HepG2 (cell line): Measurements from ENCODE around the gene EXO1.
"Not testable (repeated sequence)": the region's sequence is repeated elsewhere in the genome, so short reads cannot be mapped to it uniquely, and the experiment has no call there.

Experiments
- AKAP8 ChIP-seq: sonication (generic); formaldehyde crosslinking; IDR thresholded peaks from 2 replicates; pipeline ENCODE4 v1.5.1; 2020; ENCODE audit warnings: mild to moderate bottlenecking, missing genetic modification reagents
- ERF ChIP-seq: IDR thresholded peaks from 2 replicates; pipeline ENCODE4 v1.6.1; 2018; ENCODE audit warnings: missing biosample characterization, missing genetic modification reagents
- EZH2 ChIP-seq: conservative IDR thresholded peaks from 2 replicates; pipeline ENCODE4 v1.6.1; 2012; ENCODE audit warnings: mild to moderate bottlenecking, low read depth, low read length, moderate library complexity
- POLR2A ChIP-seq, 2 experiments: IDR thresholded peaks; 2 replicates each; pipeline ENCODE4 v1.6.1; 2011; ENCODE audit warnings: low read depth in 2 of 2, low read length in 2 of 2, mild to moderate bottlenecking in 1 of 2, moderate library complexity in 1 of 2; ENCODE audit not compliant: insufficient read depth in 1 of 2
- PRDM10 ChIP-seq: sonication (generic); formaldehyde crosslinking; IDR thresholded peaks from 2 replicates; pipeline ENCODE4 v1.4.0; 2020; ENCODE audit warnings: low read depth, missing genetic modification reagents
- RAD21 ChIP-seq: fragments of 450-650 bp; formaldehyde crosslinking; IDR thresholded peaks from 2 replicates; pipeline ENCODE4 v1.5.0; 2020; ENCODE audit warnings: mild to moderate bottlenecking
- SP2 ChIP-seq: sonication (generic); formaldehyde crosslinking; IDR thresholded peaks from 2 replicates; pipeline ENCODE4 v1.5.1; 2020; ENCODE audit warnings: mild to moderate bottlenecking, missing genetic modification reagents
- TCF7 ChIP-seq: sonication (generic); IDR thresholded peaks from 2 replicates; pipeline ENCODE4 v1.6.1; 2016; ENCODE audit warnings: antibody characterized with exemption, low read depth
- USF2 ChIP-seq, 2 experiments: sonication (generic) in 1 of 2; formaldehyde crosslinking in 1 of 2; IDR thresholded peaks; 2 replicates each; pipeline versions ENCODE4 v1.5.1 to v1.6.1; 2011 to 2020; ENCODE audit warnings: borderline replicate concordance in 1 of 2, low read depth in 1 of 2, low read length in 1 of 2, mild to moderate bottlenecking in 1 of 2, missing genetic modification reagents in 1 of 2, moderate library complexity in 1 of 2
- ZFAT ChIP-seq: sonication (generic); formaldehyde crosslinking; conservative IDR thresholded peaks from 2 replicates; pipeline ENCODE4 v1.8.1; 2023; ENCODE audit warnings: missing genetic modification reagents, inconsistent platforms
- ZNF577 ChIP-seq: sonication (generic); formaldehyde crosslinking; IDR thresholded peaks from 2 replicates; pipeline ENCODE4 v1.4.0; 2020; ENCODE audit warnings: mild to moderate bottlenecking, low read depth, missing genetic modification reagents, borderline replicate concordance
- ZNF766 ChIP-seq: sonication (generic); formaldehyde crosslinking; IDR thresholded peaks from 2 replicates; pipeline ENCODE4 v1.5.0; 2020; ENCODE audit warnings: missing genetic modification reagents, borderline replicate concordance
- TF ChIP-seq, protein P1 (sequence below): sonication (generic); formaldehyde crosslinking; IDR thresholded peaks from 2 replicates; pipeline ENCODE4 v1.5.0; 2020; ENCODE audit warnings: mild to moderate bottlenecking, missing genetic modification reagents, moderate library complexity

- TF ChIP-seq ERF (CRISPR knock-in tag); POLR2A (IDR thresholded peaks at IDR 0.05; ENCODE audit: insufficient read depth in 1 of 2, low read depth in 2 of 2, low read length in 2 of 2); AKAP8 (CRISPR knock-in tag); ZFAT; SP2; ZNF766 (CRISPR knock-in tag); ZNF577 (CRISPR knock-in tag); EZH2; USF2 (IDR thresholded peaks at IDR 0.05; ENCODE audit: low read depth, low read length); USF2 (CRISPR knock-in tag; IDR thresholded peaks at IDR 0.05; ENCODE audit: borderline replicate concordance); TCF7; RAD21 (CRISPR knock-in tag); PRDM10 (CRISPR knock-in tag): not testable (repeated sequence)
- TF ChIP-seq, protein P1, sequence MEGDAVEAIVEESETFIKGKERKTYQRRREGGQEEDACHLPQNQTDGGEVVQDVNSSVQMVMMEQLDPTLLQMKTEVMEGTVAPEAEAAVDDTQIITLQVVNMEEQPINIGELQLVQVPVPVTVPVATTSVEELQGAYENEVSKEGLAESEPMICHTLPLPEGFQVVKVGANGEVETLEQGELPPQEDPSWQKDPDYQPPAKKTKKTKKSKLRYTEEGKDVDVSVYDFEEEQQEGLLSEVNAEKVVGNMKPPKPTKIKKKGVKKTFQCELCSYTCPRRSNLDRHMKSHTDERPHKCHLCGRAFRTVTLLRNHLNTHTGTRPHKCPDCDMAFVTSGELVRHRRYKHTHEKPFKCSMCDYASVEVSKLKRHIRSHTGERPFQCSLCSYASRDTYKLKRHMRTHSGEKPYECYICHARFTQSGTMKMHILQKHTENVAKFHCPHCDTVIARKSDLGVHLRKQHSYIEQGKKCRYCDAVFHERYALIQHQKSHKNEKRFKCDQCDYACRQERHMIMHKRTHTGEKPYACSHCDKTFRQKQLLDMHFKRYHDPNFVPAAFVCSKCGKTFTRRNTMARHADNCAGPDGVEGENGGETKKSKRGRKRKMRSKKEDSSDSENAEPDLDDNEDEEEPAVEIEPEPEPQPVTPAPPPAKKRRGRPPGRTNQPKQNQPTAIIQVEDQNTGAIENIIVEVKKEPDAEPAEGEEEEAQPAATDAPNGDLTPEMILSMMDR (CRISPR knock-in tag): not testable (repeated sequence)
These were observed 21.4 kb upstream of the EXO1 start for GRCh38 chr1:241826613-241827012.
